Activated CD8-positive, alpha-beta T cell treated with anti-CD3 and anti-CD28 coated beads, Interleukin-2, amount 10 ng/mL, durations not matched to agents 7 days and 5 days (primary cell): ENCODE data around the gene ARHGAP18. TPM values are rescaled to one million over a fixed set of nuclear protein-coding genes. Genes with fewer than 3 reads are reported as not detected.

Experiments
- ATAC-seq: fragments of 150-1000 bp; cut with Tn5 transposase; one replicate; pipeline ENCODE4 v1.10.0; 2021; ENCODE audit warnings: moderate library complexity
- CTCF ChIA-PET: fragments of 350-600 bp; sonication (Branson Sonifier 250); formaldehyde crosslinking; loops from one replicate; lab custom pipeline; 2021; ENCODE audit warnings: antibody characterized with exemption; lab: Charles Lee
- POLR2A ChIA-PET: fragments of 350-600 bp; sonication (Branson Sonifier 250); formaldehyde crosslinking; loops from one replicate; lab custom pipeline; 2021; ENCODE audit warnings: antibody characterized with exemption; lab: Charles Lee
- DNase-seq: peaks from one replicate; pipeline ENCODE4 v3.0.0-alpha.2; 2020
- H3K27ac Mint-ChIP-seq: one replicate; pipeline ENCODE4 v1.8.0; 2021; ENCODE audit warnings: mild to moderate bottlenecking, mixed read lengths
- H3K27me3 Mint-ChIP-seq: one replicate; pipeline ENCODE4 v1.8.0; 2021; ENCODE audit warnings: low read depth, mixed read lengths
- H3K36me3 Mint-ChIP-seq: one replicate; pipeline ENCODE4 v1.8.0; 2021; ENCODE audit warnings: low read depth, mixed read lengths
- H3K4me1 Mint-ChIP-seq: one replicate; pipeline ENCODE4 v1.8.0; 2021; ENCODE audit warnings: low read depth, mixed read lengths
- H3K4me3 Mint-ChIP-seq: one replicate; pipeline ENCODE4 v1.8.0; 2021; ENCODE audit warnings: mild to moderate bottlenecking, mixed read lengths
- H3K9me3 Mint-ChIP-seq: one replicate; pipeline ENCODE4 v1.8.0; 2022; ENCODE audit warnings: mixed read lengths; ENCODE audit not compliant: insufficient read depth
- total RNA-seq, 2 experiments: library from RNA; stranded (reverse); gene quantifications; one replicate each; pipeline ENCODE4 v1.2.3, GENCODE V29; 2021

Gene ARHGAP18
- total RNA-seq, 2 experiments from 2014 or later, result 11.9 to 12.1 TPM

- POLR2A ChIA-PET, result no interaction called here
Observed at GRCh38 chr6:129744880-129745237, 34.9 kb upstream of the ARHGAP18 start.

GRCh38 chr6:129744201-129744879 is 34.4 kb upstream of the ARHGAP18 start:
- Mint-ChIP-seq H3K36me3 (peaks cover 4% of the 10 kb centered on the region), H3K27ac (no peak overlapping the region), H3K9me3 (no peaks in the 10 kb centered on the region), H3K27me3 (peaks cover 2% of the 10 kb centered on the region), H3K4me3 (no peak overlapping the region), H3K4me1 (peaks cover 34% of the 10 kb centered on the region)
- CTCF ChIA-PET, result interaction anchor here (1.0 to 5.3 kb wide), 11 partner anchors 9 to 277 kb away, joined by 3 to 44 read pairs (median 3); no protein-coding TSS in a partner anchor
- no peak for ATAC-seq
- POLR2A ChIA-PET, result no interaction called here
- DNase-seq, result no peak

More at GRCh38 chr6:129744880-129745237, 34.9 kb upstream of the ARHGAP18 start:
- CTCF ChIA-PET, result interaction anchor here (0.6 to 5.3 kb wide), 11 partner anchors 10 to 277 kb away, joined by 3 to 44 read pairs (median 4); no protein-coding TSS in a partner anchor
- no peak for ATAC-seq
- no peak for DNase-seq
- peaks cover 4% of the 10 kb centered on the region for H3K36me3 Mint-ChIP-seq
- peaks cover 2% of the 10 kb centered on the region for H3K27me3 Mint-ChIP-seq
- H3K4me1 Mint-ChIP-seq, result peaks cover 40% of the 10 kb centered on the region
- H3K9me3 Mint-ChIP-seq, result no peaks in the 10 kb centered on the region
- no peak overlapping the region for H3K4me3 Mint-ChIP-seq
- H3K27ac Mint-ChIP-seq, result no peak overlapping the region

- H3K4me3 Mint-ChIP-seq, result no peak overlapping the region
- ChIA-PET CTCF (interaction anchor here (1.0 to 1.2 kb wide), 2 partner anchors 9 to 35 kb away, joined by 4 to 10 read pairs; no protein-coding TSS in a partner anchor), POLR2A (no interaction called here)
- ATAC-seq, result no peak
- H3K9me3 Mint-ChIP-seq, result no peaks in the 10 kb centered on the region
- no peak overlapping the region for H3K27ac Mint-ChIP-seq
- H3K36me3 Mint-ChIP-seq, result no peaks in the 10 kb centered on the region
- peaks cover 2% of the 10 kb centered on the region for H3K27me3 Mint-ChIP-seq
- DNase-seq, result no peak
- peaks cover 16% of the 10 kb centered on the region for H3K4me1 Mint-ChIP-seq
Observed at GRCh38 chr6:129740013-129740412, 30.0 kb upstream of the ARHGAP18 start.

DNA sequence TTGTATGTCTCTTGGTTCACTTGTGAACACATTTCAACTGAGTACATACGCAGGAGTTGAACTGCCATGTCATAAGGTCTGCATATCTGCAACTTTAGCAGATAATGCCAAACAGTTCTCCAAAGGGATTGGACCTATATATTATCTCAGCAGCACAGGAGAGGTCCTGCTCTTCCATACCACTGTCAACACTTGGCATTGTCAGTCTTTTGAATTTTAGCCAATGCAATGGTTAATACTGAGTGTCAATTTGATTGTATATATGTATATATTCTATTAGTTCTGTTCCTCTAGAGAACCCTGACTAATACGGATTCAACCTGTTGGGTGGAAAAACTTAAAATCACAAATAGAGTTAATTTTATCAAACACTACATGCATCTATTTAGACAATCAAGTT is 26.1 kb upstream of the ARHGAP18 start:
- Mint-ChIP-seq H3K27me3 (peaks cover 2% of the 10 kb centered on the region), H3K36me3 (no peaks in the 10 kb centered on the region), H3K4me1 (peaks cover 2% of the 10 kb centered on the region), H3K4me3 (no peak overlapping the region), H3K27ac (no peak overlapping the region), H3K9me3 (no peaks in the 10 kb centered on the region)
- POLR2A ChIA-PET, result no interaction called here
- no peak for ATAC-seq
- CTCF ChIA-PET, result interaction anchor here (1.1 to 2.8 kb wide), 6 partner anchors 7 to 286 kb away, joined by 3 to 19 read pairs (median 6); no protein-coding TSS in a partner anchor
- no peak for DNase-seq

GRCh38 chr6:129733290-129733689 is 23.3 kb upstream of the ARHGAP18 start:
- no peak for DNase-seq
- no peak overlapping the region for H3K27ac Mint-ChIP-seq
- POLR2A ChIA-PET, result no interaction called here
- no peak overlapping the region for H3K4me3 Mint-ChIP-seq
- ATAC-seq, result peak; percentile 65
- no peaks in the 10 kb centered on the region for H3K36me3 Mint-ChIP-seq
- no peaks in the 10 kb centered on the region for H3K27me3 Mint-ChIP-seq
- CTCF ChIA-PET, result interaction anchor here (0.7 to 5.9 kb wide), 8 partner anchors 10 to 289 kb away, joined by 3 to 152 read pairs (median 26); no protein-coding TSS in a partner anchor
- H3K9me3 Mint-ChIP-seq, result no peaks in the 10 kb centered on the region
- peaks cover 12% of the 10 kb centered on the region for H3K4me1 Mint-ChIP-seq

- peaks cover 12% of the 10 kb centered on the region for H3K4me1 Mint-ChIP-seq
Observed at GRCh38 chr6:129732542-129732941, 22.6 kb upstream of the ARHGAP18 start.

GRCh38 chr6:129732034-129732433 is 22.1 kb upstream of the ARHGAP18 start:
- no peak overlapping the region for H3K27ac Mint-ChIP-seq
- ChIA-PET CTCF (interaction anchor here (0.8 to 5.9 kb wide), 14 partner anchors 11 to 362 kb away, joined by 3 to 152 read pairs (median 10); partner anchors contain the start of gene ARHGAP18), POLR2A (no interaction called here)
- no peak for DNase-seq
- H3K4me1 Mint-ChIP-seq, result peaks cover 12% of the 10 kb centered on the region
- no peaks in the 10 kb centered on the region for H3K9me3 Mint-ChIP-seq
- H3K36me3 Mint-ChIP-seq, result no peaks in the 10 kb centered on the region
- ATAC-seq, result no peak
- no peaks in the 10 kb centered on the region for H3K27me3 Mint-ChIP-seq
- H3K4me3 Mint-ChIP-seq, result no peak overlapping the region

More at GRCh38 chr6:129732542-129732941, 22.6 kb upstream of the ARHGAP18 start:
- no peaks in the 10 kb centered on the region for H3K9me3 Mint-ChIP-seq
- no peak overlapping the region for H3K4me3 Mint-ChIP-seq
- H3K27me3 Mint-ChIP-seq, result no peaks in the 10 kb centered on the region
- no peak for ATAC-seq
- H3K36me3 Mint-ChIP-seq, result no peaks in the 10 kb centered on the region
- DNase-seq, result no peak
- ChIA-PET POLR2A (no interaction called here), CTCF (interaction anchor here (0.7 to 5.9 kb wide), 12 partner anchors 11 to 362 kb away, joined by 3 to 152 read pairs (median 7); no protein-coding TSS in a partner anchor)
- no peak overlapping the region for H3K27ac Mint-ChIP-seq

DNA sequence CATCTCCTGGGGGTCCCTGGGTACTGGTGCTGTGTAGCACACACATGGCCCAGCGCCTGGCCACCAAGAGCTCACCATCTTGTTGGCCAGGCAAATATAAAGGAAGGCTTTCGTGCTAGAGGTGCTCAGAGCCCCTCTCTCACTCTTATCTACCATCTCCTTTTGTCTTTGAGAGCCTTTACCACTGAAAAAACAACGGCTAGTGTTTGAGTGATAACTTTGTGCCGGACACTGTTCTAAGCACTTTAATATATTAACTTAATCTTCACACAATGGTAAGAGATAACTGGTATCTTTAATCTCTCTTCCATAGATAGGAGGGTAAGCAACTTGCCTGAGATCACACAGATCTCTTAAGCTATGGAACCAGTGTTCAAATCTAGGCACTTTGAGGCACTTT is 21.5 kb upstream of the ARHGAP18 start:
- no peaks in the 10 kb centered on the region for H3K27me3 Mint-ChIP-seq
- DNase-seq (no peak), ATAC-seq (no peak)
- CTCF ChIA-PET, result interaction anchor here (0.7 to 5.9 kb wide), 36 partner anchors 9 to 290 kb away, joined by 3 to 152 read pairs (median 6); partner anchors contain the start of gene ARHGAP18
- no peaks in the 10 kb centered on the region for H3K36me3 Mint-ChIP-seq
- H3K9me3 Mint-ChIP-seq, result no peaks in the 10 kb centered on the region
- H3K27ac Mint-ChIP-seq, result no peak overlapping the region
- H3K4me1 Mint-ChIP-seq, result peaks cover 12% of the 10 kb centered on the region
- POLR2A ChIA-PET, result interaction anchor here (0.8 kb wide), 1 partner anchor 60 kb away, joined by 4 read pairs; no protein-coding TSS in a partner anchor
- no peak overlapping the region for H3K4me3 Mint-ChIP-seq

- H3K27ac Mint-ChIP-seq, result no peak overlapping the region
- H3K4me1 Mint-ChIP-seq, result peaks cover 12% of the 10 kb centered on the region
- H3K27me3 Mint-ChIP-seq, result no peaks in the 10 kb centered on the region
- ATAC-seq (peak; percentile 51), DNase-seq (peak; percentile 55)
- H3K4me3 Mint-ChIP-seq, result no peak overlapping the region
- H3K36me3 Mint-ChIP-seq, result no peaks in the 10 kb centered on the region
- CTCF ChIA-PET, result interaction anchor here (0.7 to 5.9 kb wide), 46 partner anchors 8 to 292 kb away, joined by 3 to 152 read pairs (median 5); partner anchors contain the start of gene ARHGAP18
- no peaks in the 10 kb centered on the region for H3K9me3 Mint-ChIP-seq
- POLR2A ChIA-PET, result interaction anchor here (0.8 to 1.0 kb wide), 2 partner anchors 59 to 133 kb away, joined by 3 to 4 read pairs; no protein-coding TSS in a partner anchor
Observed at GRCh38 chr6:129730477-129731165, 20.6 kb upstream of the ARHGAP18 start.

- H3K36me3 Mint-ChIP-seq, result no peaks in the 10 kb centered on the region
- ATAC-seq (no peak), DNase-seq (no peak)
- ChIA-PET CTCF (interaction anchor here (1.1 to 5.5 kb wide), 8 partner anchors 13 to 227 kb away, joined by 3 to 51 read pairs (median 4); partner anchors contain the start of gene ARHGAP18), POLR2A (no interaction called here)
- H3K9me3 Mint-ChIP-seq, result no peaks in the 10 kb centered on the region
- H3K27me3 Mint-ChIP-seq, result peaks cover 2% of the 10 kb centered on the region
- no peak overlapping the region for H3K4me3 Mint-ChIP-seq
- H3K4me1 Mint-ChIP-seq, result peaks cover 15% of the 10 kb centered on the region
- no peak overlapping the region for H3K27ac Mint-ChIP-seq
Observed at GRCh38 chr6:129726650-129727049, 16.7 kb upstream of the ARHGAP18 start.

- ChIA-PET CTCF (interaction anchor here (0.8 to 5.5 kb wide), 6 partner anchors 10 to 126 kb away, joined by 3 to 51 read pairs (median 4); partner anchors contain the start of gene ARHGAP18), POLR2A (no interaction called here)
- Mint-ChIP-seq H3K9me3 (no peaks in the 10 kb centered on the region), H3K27ac (no peak overlapping the region), H3K36me3 (no peaks in the 10 kb centered on the region), H3K4me3 (no peak overlapping the region), H3K27me3 (peaks cover 2% of the 10 kb centered on the region), H3K4me1 (peaks cover 5% of the 10 kb centered on the region)
- no peak for ATAC-seq
- DNase-seq, result no peak
Observed at GRCh38 chr6:129725341-129725740, 15.4 kb upstream of the ARHGAP18 start.
